ENCODE measurements around the gene TBL1XR1.

TBL1XR1 gene

DNA sequence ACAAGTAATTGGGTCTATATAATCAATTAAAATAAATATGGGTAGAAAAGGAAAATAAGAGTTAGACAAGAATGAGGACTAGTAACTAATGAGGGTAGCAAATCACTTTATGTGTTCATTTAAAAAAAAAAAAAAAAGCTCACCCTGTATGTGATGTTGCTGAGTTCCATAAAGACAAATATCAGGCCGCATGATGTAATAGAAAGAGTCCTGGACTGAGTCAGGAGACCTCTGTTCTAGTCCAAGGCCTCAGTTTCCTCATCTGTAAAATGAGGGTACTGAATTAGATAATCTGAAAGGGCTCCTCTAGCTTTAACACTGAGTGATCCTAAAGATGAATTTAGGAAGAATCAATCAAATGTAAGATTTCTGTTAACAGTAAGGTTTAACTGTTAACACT, 117.6 kb downstream of the TBL1XR1 start:
- TF ChIP-seq, protein P1, sequence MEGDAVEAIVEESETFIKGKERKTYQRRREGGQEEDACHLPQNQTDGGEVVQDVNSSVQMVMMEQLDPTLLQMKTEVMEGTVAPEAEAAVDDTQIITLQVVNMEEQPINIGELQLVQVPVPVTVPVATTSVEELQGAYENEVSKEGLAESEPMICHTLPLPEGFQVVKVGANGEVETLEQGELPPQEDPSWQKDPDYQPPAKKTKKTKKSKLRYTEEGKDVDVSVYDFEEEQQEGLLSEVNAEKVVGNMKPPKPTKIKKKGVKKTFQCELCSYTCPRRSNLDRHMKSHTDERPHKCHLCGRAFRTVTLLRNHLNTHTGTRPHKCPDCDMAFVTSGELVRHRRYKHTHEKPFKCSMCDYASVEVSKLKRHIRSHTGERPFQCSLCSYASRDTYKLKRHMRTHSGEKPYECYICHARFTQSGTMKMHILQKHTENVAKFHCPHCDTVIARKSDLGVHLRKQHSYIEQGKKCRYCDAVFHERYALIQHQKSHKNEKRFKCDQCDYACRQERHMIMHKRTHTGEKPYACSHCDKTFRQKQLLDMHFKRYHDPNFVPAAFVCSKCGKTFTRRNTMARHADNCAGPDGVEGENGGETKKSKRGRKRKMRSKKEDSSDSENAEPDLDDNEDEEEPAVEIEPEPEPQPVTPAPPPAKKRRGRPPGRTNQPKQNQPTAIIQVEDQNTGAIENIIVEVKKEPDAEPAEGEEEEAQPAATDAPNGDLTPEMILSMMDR (conservative IDR thresholded peaks at IDR 0.05; ENCODE audit: low read depth, low read length), result no peak
- H3K4me3 ChIP-seq (ENCODE audit: low read length), result no peak overlapping the region
- no peak for DNase-seq (ENCODE audit: low read depth)

- no peak for DNase-seq (ENCODE audit: low read depth)
- H3K4me3 ChIP-seq (ENCODE audit: low read length), result no peak overlapping the region
- TF ChIP-seq, protein P1 (conservative IDR thresholded peaks at IDR 0.05; ENCODE audit: low read depth, low read length), result no peak
These were observed 125.7 kb downstream of the TBL1XR1 start for GRCh38 chr3:177071496-177072156.

DNA sequence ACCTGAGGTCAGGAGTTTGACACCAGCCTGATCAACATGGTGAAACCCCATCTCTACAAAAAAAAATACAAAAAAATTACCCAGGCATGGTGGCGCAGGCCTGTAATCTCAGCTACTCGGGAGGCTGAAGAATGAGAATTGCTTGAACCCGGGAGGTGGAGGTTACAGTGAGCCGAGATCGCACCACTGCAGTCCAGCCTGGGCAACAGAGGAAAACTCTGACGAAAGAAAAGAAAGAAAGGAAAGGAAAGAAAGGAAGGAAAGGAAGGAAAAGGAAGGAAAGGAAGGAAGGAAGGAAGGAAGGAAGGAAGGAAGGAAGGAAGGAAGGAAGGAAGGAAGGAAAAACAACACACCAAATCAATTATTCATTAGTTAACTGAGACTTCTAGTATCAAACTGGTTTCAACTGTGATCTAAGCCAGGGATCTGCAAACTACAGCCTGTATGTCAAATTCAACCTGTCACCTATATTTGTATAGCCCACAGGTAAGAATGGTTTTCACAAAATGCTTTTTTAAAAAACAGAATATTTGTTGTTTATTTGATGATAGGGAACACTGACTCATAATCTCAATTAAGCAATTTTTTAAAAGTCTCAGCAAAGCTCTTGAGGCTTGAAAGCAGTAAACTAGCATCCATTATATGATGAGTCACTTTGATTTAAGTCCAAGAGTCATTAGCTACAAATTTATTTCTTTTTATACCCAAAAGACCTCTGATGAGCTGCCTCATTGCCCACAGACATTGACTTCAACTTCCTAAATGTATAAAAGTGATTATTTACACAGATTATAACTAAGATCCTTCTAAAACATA, 127.6 kb downstream of the TBL1XR1 start:
- TF ChIP-seq, protein P1 (conservative IDR thresholded peaks at IDR 0.05; ENCODE audit: low read depth, low read length), result no peak
- H3K4me3 ChIP-seq (ENCODE audit: low read length), result no peak overlapping the region
- peak; percentile 24 for DNase-seq (ENCODE audit: low read depth)

DNA sequence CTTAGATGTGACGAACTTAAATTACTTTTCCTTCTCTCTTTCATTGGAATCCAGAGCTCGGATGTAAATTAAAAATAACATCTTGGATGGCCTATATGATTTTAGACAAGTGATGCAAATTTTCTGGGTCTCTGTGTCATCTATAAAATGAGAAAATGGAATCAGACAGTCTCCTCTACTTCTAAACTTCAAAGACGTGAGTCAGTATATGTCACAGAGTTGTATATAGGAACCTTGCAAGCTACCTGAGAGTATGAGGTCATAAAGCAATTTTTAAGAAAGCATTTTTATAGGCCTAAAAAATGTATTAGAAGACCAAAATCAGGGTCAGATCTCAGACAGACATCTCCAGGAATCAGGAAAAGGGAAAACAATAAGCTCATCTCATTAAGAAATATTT, 128.3 kb downstream of the TBL1XR1 start:
- DNase-seq (ENCODE audit: low read depth), result no peak
- H3K4me3 ChIP-seq (ENCODE audit: low read length), result no peak overlapping the region
- TF ChIP-seq, protein P1 (conservative IDR thresholded peaks at IDR 0.05; ENCODE audit: low read depth, low read length), result no peak

GRCh38 chr3:177066068-177066467, 131.2 kb downstream of the TBL1XR1 start:
- H3K4me3 ChIP-seq (ENCODE audit: low read length), result no peak overlapping the region
- TF ChIP-seq, protein P1 (conservative IDR thresholded peaks at IDR 0.05; ENCODE audit: low read depth, low read length), result no peak
- DNase-seq (ENCODE audit: low read depth), result no peak

DNA sequence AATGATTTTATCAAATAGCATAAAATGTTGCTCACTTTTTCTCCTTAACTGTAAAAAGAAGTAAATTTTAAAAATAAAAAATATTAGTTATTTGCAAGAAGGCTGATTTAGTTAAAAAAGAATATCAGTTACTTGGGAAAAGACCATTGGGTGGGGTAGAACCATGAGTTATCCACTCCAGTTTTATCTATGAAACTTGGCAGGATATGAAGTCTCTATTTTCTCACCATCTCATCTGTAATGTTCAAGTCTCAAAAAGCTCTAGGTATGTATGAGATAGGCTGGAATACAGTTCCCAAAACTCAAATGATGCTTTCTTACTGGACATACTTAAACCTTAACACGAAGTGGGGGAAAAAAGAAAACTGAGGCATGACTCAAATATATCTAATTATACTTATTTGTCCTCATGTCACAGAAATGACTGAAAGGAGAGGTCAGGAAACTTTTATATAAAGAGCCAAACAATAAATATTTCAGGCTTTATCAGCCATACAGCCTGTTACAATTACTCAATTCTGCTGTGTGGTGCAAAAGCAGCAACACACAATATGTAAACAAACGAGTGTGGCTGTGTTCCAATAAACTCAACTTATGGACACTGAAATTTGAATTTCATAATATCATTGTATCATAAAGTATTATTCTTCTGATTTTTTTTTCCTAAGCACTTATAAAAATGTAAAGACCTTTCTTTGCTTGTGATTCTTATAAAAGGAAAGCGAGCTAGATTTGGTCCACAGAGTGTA, 131.8 kb downstream of the TBL1XR1 start:
- TF ChIP-seq, protein P1 (conservative IDR thresholded peaks at IDR 0.05; ENCODE audit: low read depth, low read length), result no peak
- no peak for DNase-seq (ENCODE audit: low read depth)
- H3K4me3 ChIP-seq (ENCODE audit: low read length), result no peak overlapping the region
